Embryonic facial prominence (tissue), 1 donor: ENCODE measurements around the gene DNAH1.

ENCODE experiments used
- DNase-seq: peaks from one replicate; pipeline ENCODE4 v3.0.0-alpha.2; 2016; ENCODE audit errors: extremely low spot score

Gene DNAH1

DNA sequence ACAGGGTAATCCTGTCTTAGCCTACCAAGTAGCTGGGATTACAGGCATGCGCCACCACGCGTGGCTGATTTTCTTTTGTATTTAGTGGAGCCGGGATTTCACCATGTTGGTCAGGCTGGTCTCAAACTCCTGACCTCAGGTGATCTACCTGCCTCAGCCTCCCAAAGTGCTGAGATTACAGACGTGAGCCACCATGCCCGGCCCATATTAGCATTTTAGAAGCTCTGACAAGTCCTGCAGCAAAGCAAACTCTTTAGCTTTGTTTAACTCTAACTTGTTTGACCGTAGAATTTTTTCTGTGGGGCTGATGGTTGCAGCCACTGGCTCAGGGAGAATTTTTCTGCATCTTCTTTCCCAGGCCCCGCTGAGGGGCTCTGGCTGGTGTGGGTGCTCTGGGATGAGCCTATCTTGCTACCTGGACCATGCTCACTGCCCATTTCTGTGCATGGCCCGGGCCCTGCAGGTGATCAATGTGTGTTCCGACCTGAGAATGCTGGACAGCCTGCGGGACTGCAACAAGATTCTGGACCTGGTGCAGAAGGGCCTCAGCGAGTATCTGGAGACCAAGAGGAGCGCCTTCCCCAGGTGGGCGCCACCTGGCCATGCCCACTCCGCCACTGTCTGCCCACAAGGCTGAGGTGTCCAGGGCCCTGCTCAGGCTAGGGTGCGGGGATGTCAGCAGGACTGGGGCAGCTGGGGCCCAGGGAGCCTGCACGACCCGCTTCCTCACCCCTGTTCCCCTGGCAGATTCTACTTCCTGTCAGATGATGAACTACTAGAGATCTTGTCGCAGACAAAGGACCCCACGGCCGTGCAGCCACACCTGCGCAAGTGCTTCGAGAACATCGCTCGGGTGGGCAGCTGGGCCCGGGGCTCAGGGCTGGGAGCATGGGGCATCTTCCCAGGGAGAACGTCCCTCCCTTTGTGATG is 41.3 kb downstream of the DNAH1 start:
- no peak for DNase-seq

DNA sequence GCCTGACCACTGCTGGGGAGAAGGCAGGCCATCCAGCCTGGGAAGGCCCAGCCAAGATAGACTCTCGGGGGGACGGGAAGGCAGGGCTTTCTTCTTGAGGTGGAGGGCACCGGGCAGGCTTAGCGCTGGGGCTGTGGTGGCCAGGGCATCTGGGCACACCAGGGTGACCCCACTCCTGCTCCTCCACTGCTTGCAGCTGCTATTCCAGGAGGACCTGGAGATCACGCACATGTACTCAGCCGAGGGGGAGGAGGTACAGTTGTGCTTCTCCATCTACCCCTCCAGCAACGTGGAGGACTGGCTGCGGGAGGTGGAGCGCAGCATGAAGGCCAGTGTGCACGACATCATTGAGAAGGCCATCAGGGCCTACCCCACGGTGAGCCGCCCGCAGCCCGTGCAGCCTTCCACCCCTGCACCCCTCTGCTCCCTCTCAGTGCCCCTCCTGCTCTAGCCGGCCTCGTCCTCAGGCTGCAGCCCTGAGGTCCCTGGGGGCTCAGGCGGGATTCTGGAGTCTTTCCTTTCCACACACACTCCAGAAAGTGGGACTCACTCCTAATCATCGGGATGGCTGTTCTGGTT is 42.3 kb downstream of the DNAH1 start:
- DNase-seq = no peak

DNA sequence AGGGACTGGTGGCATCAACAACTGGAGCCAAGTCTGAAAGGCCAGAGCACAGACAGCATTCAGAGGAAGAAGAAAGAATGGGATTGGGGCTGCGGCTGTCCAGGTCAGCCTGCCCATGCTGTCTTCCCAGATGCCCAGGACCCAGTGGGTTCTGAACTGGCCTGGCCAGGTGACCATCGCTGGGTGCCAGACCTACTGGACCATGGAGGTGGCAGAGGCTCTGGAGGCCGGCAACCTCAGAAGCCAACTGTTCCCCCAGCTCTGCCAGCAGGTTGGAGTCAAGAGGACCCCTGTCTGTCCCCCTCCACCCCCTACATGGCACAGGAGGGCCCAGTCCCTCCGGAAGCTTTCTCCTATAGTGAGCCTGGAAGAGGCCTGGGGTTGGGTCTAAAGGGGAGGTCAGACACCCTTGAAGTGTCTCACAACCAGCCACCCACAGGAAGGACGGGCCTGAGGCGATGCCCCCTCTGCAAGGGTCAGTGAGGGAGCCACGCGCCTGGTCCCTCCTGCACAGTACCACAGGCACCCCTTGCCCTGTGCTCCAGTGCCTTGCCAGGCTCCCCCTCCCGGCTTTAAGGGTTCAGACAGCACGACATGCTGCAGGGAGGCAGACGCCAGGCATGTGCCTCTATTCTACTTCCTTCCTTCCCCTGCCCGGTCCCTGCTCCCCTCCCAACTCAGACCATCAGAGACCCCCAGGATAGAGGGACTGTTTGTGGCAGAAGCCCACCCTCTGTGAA is 43.2 kb downstream of the DNAH1 start:
- no peak for DNase-seq

DNA sequence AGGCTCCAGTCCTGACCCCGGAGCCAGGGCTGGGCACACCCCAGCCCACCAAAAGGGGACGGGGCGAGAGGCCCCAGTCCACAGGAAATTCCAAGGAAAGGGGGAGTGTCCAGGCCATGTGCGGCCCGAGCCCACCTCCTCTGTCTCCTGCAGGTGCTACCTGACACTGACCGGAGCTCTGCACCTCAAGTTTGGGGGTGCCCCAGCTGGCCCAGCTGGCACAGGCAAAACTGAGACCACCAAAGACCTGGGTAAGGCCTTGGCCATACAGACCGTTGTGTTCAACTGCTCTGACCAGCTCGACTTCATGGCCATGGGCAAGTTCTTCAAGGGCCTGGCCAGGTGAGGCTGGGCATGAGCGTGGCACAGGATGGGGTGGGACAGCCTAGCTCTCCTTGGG is 44.9 kb downstream of the DNAH1 start:
- no peak for DNase-seq

DNA sequence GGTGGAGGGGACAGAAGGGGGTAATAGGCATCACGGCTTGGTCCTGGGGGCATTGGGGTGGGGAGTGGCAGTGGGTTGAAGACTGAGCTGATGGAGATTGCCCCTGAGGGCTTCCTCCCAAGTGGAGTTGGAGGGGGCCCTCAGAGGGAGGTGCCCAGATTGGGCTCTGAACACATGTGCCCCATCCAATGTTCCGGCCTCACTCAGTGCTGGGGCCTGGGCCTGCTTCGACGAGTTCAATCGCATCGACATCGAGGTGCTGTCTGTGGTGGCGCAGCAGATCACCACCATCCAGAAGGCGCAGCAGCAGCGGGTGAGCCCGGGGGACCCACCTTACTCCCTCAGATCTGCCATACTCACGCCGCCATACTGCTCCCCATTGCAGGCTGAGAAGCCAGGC is 45.3 kb downstream of the DNAH1 start:
- no peak for DNase-seq

DNA sequence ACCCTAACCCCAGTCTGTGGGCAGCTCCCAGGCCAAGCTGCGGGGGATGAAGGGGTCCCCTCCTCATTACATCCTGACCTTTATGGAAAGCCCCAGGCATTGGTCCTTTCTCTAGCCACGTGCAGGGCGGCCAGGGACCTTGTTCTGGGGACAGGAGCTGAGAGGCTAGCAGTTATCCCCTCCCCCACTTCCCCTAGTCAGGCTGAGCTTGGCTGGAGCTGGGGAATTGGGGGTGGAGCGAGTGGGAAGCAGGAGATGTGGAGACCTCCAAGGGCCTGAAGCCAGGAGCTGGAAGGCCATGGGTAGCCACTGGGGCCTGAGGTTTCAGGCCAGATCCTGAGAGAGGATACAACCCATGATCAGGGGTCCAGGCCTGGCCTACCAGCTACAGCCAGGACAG is 45.8 kb downstream of the DNAH1 start:
- no peak for DNase-seq

DNA sequence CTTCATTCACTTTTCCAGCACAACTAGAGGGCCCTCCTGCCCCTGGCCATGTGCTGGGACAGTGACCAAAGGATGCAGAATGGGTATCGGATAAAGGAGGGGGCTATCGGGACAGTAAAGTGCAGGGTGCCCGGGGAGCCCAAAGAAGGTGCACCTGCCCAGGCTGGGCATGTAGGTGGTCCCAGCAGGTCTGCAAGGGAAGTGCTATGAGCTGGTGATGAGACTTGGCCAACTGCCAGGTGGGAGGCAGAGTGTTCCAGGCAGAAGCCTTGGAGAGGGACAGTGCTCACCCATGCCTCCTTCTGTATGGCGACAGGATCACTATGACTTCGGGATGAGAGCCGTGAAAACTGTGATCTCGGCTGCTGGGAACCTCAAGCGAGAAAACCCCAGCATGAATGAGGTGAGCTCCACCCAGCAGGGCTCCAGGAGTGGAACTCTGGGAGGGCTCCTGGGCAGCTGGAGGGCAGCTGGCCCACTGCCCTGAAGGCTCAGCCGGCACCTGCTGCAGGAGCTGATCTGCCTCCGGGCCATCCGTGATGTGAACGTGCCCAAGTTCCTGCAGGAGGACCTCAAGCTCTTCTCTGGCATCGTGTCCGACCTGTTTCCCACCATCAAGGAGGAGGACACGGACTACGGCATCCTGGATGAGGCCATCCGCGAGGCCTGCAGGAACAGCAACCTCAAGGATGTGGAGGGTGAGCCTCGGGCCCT is 48.4 kb downstream of the DNAH1 start:
- no peak for DNase-seq

DNA sequence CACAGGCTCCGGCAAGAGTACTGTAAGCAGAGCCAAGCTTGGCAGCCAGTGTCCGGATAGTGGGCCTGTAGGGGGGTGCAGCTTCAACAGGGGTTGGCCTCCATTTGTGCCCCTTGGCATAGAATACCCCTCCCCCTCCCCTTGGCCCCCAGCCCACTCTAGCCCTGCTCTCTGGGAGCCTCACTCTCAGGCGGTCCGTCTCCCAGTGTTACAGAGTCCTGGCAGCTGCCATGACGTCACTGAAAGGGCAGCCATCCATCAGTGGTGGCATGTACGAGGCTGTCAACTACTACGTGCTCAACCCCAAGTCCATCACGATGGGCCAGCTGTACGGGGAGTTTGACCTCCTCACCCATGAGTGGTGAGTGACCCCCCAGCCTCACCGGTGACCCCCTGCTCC is 50.4 kb downstream of the DNAH1 start:
- DNase-seq = no peak

DNA sequence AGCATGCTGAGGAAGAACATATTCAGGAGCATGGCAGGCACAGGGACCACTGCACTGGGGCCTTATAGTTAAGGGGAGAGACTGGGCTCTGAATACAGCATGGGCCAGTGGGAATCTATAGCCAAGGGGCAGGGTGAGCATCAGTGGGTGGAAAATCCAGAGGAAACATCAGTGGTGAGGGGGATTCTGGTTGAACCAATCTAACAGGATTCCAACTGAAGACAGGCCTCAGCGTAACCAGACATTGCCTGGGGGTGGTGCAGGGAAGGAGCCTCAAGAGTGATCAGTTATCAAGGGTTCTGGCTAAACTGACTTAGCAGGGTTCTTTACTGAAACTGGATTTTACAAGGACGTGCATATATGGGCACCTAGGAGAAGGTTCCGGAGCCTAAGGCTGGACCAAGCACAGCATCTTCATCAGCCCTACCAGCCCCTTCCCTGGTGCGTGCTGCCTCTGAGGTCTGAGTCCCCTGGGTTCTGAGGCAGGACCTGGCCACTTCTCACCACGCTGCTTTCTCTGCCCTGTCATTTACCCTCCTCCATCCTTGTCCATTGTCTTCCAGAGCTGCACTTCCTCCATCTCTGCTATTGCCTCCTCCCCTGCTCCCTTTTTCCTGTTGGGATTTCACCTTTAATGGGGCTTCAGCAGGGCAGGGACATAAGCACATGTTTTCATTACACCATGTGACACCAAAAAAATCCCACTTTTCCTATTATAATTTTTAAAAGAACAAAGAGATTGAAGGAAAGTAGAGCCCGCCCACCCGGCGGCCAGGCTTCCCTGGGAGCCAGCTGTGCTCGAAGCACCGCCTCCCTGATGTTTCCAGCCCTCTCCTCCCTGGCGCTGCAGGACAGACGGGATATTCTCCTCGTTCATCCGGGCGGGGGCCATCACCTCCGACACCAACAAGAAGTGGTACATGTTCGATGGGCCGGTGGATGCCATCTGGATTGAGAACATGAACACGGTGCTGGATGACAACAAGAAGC is 52.1 kb downstream of the DNAH1 start:
- no peak for DNase-seq

DNA sequence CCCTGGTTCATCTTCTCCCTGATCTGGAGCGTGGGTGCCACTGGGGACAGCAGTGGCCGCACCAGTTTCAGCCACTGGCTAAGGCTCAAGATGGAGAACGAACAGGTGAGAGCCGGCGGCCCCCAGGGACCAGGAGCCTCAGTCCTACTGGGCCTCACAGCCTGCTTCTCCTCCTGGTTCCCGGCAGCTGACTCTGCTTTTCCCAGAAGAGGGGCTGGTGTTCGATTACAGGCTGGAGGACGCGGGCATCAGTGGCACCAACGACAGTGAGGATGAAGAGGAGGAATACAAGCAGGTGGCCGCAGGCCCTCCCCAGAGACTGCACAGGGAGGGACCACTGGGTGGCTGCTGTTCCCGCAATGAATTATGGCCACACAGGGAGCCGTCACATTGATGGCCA is 54.4 kb downstream of the DNAH1 start:
- DNase-seq = no peak

DNA sequence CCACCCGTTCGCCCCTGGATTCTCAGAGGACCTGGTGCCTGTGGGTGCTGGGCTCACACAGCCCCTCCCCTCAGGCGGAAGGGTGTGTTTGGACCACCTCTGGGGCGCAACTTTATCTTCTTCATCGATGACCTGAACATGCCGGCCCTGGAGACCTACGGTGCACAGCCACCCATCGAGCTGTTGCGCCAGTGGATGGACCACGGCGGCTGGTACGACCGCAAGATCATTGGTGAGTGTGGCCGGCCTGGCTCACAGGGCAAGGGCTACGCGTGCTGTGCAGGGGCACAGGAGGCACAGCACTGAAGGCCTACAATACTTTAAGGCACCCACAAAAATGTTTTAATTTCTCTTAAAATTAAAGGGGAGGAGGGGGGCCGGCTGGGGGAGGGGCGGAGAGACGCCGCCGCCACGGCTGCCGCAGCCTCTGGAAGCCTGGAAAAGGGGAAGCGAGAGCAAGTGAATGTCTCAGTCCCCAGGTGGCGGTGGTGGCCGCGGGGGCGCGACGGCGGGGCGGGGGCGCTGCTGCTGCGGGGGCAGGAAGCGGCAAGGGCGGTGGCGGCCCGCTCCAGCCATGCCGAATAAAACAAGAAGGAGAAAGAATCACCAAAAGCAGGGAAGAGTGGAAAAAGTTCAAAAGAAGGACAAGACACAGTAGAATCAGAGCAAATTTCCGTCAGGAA is 56.8 kb downstream of the DNAH1 start:
- no peak for DNase-seq

DNA sequence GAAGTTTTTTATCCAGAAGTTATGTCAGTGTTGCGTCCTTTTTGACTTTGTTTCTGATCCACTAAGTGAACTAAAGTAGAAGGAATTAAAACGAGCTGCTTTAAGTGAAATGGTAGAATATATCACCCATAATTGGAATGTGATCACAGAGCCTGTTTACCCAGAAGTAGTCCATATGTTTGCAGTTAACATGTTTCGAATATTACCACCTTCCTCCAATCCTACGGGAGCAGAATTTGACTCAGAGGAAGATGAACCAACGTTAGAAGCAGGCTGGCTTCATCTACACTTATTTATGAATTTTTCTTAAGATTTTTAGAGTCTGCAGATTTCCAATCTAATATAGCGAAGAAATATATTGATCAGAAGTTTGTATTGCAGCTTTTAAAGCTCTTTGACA is 57.6 kb downstream of the DNAH1 start:
- no peak for DNase-seq

DNA sequence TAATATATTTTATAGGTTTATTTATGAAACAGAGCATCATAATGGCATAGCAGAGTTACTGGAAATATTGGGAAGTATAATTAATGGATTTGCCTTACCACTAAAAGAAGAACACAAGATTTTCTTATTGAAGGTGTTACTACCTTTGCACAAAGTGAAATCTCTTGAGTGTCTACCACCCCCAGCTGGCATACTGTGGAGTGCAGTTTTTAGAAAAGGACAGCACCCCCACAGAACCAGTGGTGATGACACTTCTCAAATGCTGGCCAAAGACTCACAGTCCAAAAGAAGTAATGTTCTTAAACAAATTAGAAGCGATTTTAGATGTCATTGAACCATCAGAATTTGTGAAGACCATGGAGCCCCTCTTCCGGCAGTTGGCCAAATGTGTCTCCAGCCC is 58.1 kb downstream of the DNAH1 start:
- no peak for DNase-seq

DNA sequence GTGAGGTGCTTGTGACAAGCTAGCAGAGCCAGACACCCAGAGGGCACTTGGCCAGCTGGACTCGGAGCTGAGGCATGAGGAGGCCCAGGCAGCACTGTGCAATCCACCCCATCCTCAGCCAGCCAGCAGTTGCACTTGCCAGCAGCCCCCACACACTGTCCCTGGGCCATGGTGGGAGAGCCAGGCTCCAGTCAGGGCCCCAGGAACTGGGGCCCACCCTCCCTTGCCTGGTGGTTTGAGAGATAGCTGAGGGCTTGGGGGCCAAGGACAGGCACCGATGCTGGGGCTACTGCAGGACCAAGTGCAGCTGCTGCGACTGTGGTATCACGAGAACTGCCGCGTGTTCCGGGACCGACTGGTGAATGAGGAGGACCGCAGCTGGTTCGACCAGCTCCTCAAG is 63.5 kb downstream of the DNAH1 start:
- no peak for DNase-seq

DNA sequence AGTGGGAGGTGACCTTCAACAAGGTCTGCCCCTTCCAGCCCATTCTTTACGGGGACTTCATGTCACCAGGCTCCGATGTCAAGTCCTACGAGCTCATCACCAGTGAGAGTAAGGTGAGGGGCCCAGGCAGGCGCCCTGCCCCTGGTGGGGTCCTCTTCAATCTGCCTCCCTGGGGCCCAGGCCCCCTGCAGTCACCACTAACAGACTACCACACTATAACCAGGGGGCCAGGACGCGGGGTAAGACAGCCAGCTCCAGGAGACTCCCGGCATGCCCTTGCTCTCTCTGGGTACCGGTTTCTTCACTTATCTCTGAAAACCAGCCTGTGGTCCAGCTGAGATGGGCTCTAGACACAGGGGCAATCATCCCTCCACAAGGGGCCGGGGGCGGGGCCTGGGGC is 63.9 kb downstream of the DNAH1 start:
- no peak for DNase-seq

DNA sequence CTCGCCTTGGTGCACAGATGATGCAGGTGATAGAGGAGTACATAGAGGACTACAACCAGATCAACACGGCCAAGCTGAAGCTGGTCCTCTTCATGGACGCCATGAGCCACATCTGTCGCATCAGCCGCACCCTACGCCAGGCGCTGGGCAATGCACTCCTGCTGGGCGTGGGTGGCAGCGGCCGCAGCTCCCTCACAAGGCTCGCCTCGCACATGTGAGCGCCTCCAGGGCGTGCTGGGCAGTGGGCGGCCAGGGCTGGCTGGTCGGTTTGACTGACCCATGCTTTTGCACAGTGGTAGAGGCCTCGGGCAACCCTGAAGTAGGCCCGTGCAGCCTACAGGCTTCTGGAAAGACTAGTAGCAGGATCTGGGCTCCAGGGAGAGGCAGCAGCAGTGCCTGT is 65.5 kb downstream of the DNAH1 start:
- DNase-seq = no peak

DNA sequence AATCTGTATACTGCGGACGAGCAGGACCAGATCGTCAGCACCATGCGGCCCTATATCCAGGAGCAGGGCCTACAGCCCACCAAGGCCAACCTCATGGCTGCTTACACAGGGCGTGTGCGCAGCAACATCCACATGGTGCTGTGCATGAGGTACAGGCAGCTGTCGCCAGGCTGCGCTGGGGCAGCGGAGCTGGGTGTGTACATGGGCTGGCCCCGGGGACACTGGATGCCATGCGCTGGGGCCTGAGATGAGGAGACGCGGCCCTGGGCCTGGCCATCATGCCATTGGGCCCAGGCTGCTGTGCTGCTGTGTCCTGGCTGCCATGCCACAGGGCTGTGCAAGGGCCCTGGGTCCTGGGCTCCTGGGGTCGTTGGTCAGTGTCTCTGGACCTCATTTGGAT is 67.3 kb downstream of the DNAH1 start:
- DNase-seq = no peak

DNA sequence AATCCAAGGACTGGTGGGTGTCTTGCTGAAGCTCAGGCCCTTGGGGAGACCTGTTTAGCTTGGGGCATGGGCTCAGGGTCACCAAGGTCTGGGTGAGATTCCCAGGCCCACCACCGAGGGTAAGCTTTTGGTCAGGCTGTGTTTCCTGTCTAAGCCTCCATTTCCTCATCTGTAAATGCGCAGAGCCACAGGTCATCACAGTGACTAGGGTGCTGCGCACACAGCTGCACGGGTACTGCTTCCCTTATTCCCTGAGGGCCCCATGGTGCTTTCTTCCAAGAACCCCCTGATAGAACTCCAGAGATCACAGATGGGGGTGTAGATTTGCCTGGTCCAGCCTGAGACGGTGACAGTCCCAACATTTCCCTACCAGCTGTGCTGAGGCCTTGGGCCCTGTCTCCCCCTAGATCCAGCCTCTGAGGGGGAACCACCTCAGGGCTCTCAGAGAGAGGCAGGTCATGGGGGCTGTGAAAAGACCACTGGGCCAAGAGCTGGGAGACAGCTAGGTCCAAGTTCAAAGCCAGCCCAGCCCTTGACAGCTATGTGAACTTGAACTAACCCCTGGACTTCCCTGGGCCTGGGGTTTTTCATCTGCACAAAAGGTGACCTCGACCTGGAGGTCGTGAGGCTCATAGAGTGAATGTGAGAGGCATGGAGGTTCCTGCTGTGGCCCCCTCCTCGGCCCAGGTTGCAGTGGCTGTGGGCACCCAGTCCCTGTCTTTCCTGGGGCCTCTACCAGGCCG is 68.1 kb downstream of the DNAH1 start:
- DNase-seq = no peak

DNA sequence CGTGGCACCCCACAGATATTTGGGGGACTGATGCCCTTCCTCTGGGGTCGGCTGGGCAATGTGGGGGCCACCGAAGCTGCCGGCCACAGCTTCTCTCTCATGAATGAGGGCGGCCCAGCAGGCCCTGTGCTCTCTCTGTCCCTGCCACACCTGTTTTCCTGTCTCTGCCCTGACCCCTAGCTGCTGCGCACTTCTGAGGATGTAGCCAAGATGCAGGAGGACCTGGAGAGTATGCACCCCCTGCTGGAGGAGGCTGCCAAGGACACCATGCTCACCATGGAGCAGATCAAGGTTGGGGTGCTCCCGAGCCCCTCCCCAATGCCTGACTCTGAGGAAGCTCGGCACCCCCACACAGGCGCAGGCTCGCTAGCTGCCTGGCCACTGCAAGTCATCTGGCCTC is 69.0 kb downstream of the DNAH1 start:
- no peak for DNase-seq

DNA sequence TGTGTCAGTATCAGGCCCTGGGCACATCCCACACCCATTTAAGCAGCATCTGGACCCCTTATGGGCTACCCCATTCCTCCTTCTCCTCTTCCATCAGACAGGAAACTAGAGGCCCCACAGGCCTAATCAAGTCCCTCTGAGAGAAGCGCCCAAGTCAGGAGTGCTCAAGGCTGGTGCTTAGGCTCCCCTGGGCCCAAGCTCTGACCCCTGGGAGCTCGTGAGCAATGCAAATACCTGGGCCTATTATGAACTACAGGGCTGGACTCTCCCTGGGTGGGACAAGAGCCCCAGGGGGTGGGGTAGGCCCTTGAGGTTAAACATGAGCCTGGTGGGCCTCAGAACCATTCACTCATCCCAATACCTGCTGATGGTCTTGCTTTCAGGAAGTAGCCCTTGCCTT is 71.4 kb downstream of the DNAH1 start:
- no peak for DNase-seq
